ENCODE data around the gene ABHD17C. TPM values are rescaled to one million over a fixed set of nuclear protein-coding genes. Genes with fewer than 3 reads are reported as not detected.

ABHD17C gene
- total and polyA plus RNA-seq, 5 donors from 2014 or later = 0.32 to 1.4 (median 0.85) TPM

DNA sequence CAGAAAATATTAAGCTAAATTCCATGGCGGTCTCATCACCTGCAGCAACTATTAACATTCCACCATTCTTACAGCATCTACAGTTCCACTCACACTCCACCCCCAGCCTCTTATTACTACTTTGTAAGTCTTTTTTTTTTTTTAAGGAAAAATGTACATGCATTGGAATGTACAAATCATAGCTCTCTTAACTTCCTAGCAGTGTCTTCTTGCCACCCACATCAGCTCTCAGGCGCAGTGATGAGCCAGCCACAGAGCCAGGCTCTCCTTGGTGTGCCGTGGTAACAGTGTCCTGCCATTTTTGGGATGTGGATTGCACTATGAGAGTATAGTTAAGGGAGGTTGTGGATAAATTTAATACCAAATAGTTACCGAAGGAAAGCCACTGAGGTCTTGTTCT is 17.8 kb downstream of the ABHD17C start:
- peaks cover 0 to 2% (median 0%) of the 10 kb centered on the region in 4 donors for H3K4me1 Mint-ChIP-seq
- H3K27me3 Mint-ChIP-seq = no peaks in the 10 kb centered on the region
- H3K36me3 ChIP-seq (ENCODE audit: control insufficient read depth, insufficient read depth, low read length) = no peaks in the 10 kb centered on the region
- no peaks in the 10 kb centered on the region for H3K9me3 ChIP-seq (ENCODE audit: control insufficient read depth in 2 of 2, low read length in 2 of 2)
- H3K9me3 Mint-ChIP-seq = no peaks in the 10 kb centered on the region
- ATAC-seq (ENCODE audit: low read depth in 2 of 2) = no peak
- no peak overlapping the region for H3K4me3 ChIP-seq (ENCODE audit: low read depth, low read length)
- no peaks in the 10 kb centered on the region for H3K27me3 ChIP-seq (ENCODE audit: control insufficient read depth, insufficient read depth, low read length)
- no peak for DNase-seq
- H3K27ac ChIP-seq (ENCODE audit: insufficient read depth, low read length, poor library complexity, severe bottlenecking) = no peak overlapping the region
- no peak overlapping the region for H3K27ac Mint-ChIP-seq
- no peaks in the 10 kb centered on the region for H3K4me1 ChIP-seq (ENCODE audit: control insufficient read depth, insufficient read depth, low read length, poor library complexity, severe bottlenecking)
- H3K4me3 Mint-ChIP-seq = peak overlapping the region in 1 of 4 donors; percentile 49
- no peaks in the 10 kb centered on the region for H3K36me3 Mint-ChIP-seq

DNA sequence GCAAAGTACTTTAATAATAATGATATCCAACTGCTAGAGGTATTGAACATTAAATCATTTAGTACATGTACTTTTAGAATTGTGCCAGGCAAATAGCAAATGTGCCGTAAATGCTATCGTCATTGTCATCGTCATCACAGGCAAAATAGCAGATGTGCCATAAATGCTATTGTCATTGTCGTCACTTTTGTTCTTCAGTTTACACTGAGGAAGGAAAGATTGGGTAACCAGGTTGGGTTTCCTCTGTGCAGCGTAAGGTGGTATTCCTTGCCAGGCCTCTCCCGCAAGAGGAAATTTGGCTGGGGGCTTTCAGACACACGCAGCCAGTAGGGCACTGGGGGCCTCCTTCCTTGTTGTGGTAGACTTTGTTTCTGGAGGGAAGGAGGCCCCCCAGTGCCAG is 26.4 kb downstream of the ABHD17C start:
- Histone ChIP-seq H3K9me3 (ENCODE audit: control insufficient read depth in 2 of 2, low read length in 2 of 2) (no peaks in the 10 kb centered on the region), H3K27me3 (ENCODE audit: control insufficient read depth, insufficient read depth, low read length) (no peaks in the 10 kb centered on the region), H3K4me1 (ENCODE audit: control insufficient read depth, insufficient read depth, low read length, poor library complexity, severe bottlenecking) (no peaks in the 10 kb centered on the region), H3K36me3 (ENCODE audit: control insufficient read depth, insufficient read depth, low read length) (no peaks in the 10 kb centered on the region), H3K4me3 (ENCODE audit: low read depth, low read length) (no peak overlapping the region), H3K27ac (ENCODE audit: insufficient read depth, low read length, poor library complexity, severe bottlenecking) (no peak overlapping the region)
- ATAC-seq (ENCODE audit: low read depth in 2 of 2) (no peak), DNase-seq (no peak)
- Mint-ChIP-seq H3K4me3 (no peak overlapping the region), H3K27me3 (no peaks in the 10 kb centered on the region), H3K9me3 (peaks cover 0 to 1% (median 0%) of the 10 kb centered on the region in 7 donors), H3K36me3 (no peaks in the 10 kb centered on the region), H3K27ac (no peak overlapping the region), H3K4me1 (no peaks in the 10 kb centered on the region)

DNA sequence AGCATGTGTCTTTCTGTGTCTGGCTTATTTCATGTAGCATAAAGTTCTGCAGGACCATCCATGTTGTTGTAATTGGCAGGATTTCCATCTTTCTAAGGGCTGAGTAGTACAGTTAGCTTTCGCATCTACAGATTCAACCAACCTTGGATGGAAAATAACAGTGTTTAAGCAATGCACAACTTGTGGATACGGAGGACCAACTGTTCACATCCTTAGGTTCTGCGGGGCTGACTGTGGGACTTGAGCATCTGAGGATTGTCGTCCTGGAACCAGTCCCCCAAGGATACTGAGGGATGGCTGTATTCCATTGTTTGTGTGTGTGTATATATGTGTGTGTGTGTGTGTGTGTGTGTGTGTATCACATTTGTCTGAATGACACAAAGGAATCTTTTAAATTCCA is 27.7 kb downstream of the ABHD17C start:
- Histone ChIP-seq H3K27me3 (ENCODE audit: control insufficient read depth, insufficient read depth, low read length) (no peaks in the 10 kb centered on the region), H3K4me1 (ENCODE audit: control insufficient read depth, insufficient read depth, low read length, poor library complexity, severe bottlenecking) (no peaks in the 10 kb centered on the region), H3K4me3 (ENCODE audit: low read depth, low read length) (no peak overlapping the region), H3K27ac (ENCODE audit: insufficient read depth, low read length, poor library complexity, severe bottlenecking) (no peak overlapping the region), H3K36me3 (ENCODE audit: control insufficient read depth, insufficient read depth, low read length) (no peaks in the 10 kb centered on the region), H3K9me3 (ENCODE audit: control insufficient read depth in 2 of 2, low read length in 2 of 2) (no peaks in the 10 kb centered on the region)
- ATAC-seq (ENCODE audit: low read depth in 2 of 2) (no peak), DNase-seq (no peak)
- Mint-ChIP-seq H3K4me3 (no peak overlapping the region), H3K4me1 (no peaks in the 10 kb centered on the region), H3K9me3 (peaks cover 0 to 4% (median 0%) of the 10 kb centered on the region in 7 donors), H3K27ac (no peak overlapping the region), H3K36me3 (no peaks in the 10 kb centered on the region), H3K27me3 (no peaks in the 10 kb centered on the region)

DNA sequence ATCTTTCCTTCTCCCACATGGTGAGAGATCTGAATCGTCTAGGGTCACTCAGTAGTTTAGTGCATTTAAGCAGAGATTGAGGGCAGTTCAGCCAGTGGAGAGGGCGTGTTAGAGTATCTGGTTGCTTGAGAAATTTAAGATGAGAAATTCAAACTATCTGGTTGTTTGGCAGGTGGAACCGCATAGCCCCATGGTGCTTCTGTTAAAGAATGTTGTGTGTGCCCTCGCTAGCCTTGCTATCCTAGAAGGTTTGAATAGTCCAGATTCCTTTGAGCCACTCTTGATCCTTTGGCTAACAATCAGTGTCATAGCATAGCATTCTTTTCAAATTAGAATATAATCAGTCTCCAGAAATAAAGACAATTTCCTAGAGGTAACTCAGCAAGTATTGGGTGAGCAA is 32.1 kb downstream of the ABHD17C start:
- Histone ChIP-seq H3K4me1 (ENCODE audit: control insufficient read depth, insufficient read depth, low read length, poor library complexity, severe bottlenecking) (no peaks in the 10 kb centered on the region), H3K36me3 (ENCODE audit: control insufficient read depth, insufficient read depth, low read length) (no peaks in the 10 kb centered on the region), H3K27me3 (ENCODE audit: control insufficient read depth, insufficient read depth, low read length) (no peaks in the 10 kb centered on the region), H3K27ac (ENCODE audit: insufficient read depth, low read length, poor library complexity, severe bottlenecking) (no peak overlapping the region), H3K4me3 (ENCODE audit: low read depth, low read length) (no peak overlapping the region), H3K9me3 (ENCODE audit: control insufficient read depth in 2 of 2, low read length in 2 of 2) (no peaks in the 10 kb centered on the region)
- no peaks in the 10 kb centered on the region for H3K4me1 Mint-ChIP-seq
- H3K27me3 Mint-ChIP-seq = no peaks in the 10 kb centered on the region
- no peak overlapping the region for H3K27ac Mint-ChIP-seq
- H3K36me3 Mint-ChIP-seq = no peaks in the 10 kb centered on the region
- no peak for ATAC-seq (ENCODE audit: low read depth in 2 of 2)
- H3K4me3 Mint-ChIP-seq = no peak overlapping the region
- DNase-seq = no peak
- peaks cover 0 to 5% (median 0%) of the 10 kb centered on the region in 7 donors for H3K9me3 Mint-ChIP-seq

DNA sequence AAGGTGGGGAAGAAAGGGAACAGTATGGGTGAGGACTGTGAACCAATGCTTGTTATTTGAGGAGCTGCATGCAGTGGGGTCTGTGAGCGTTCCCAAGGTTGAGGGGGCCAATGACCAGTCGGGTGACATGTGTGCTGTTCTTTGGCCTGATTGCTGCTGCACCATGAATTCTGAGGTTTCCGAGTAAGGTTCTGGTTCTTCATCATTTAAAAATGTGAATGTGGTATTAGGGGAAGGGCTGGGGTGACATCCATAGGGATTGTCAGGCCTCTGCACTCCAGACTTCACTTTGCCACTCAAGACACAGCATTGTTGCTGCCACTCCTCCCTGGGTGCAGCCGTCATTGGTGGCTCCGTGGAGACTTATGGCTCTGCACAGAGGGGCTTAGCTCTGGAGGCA is 32.5 kb downstream of the ABHD17C start:
- Histone ChIP-seq H3K4me3 (ENCODE audit: low read depth, low read length) (no peak overlapping the region), H3K9me3 (ENCODE audit: control insufficient read depth in 2 of 2, low read length in 2 of 2) (no peaks in the 10 kb centered on the region), H3K27ac (ENCODE audit: insufficient read depth, low read length, poor library complexity, severe bottlenecking) (no peak overlapping the region), H3K27me3 (ENCODE audit: control insufficient read depth, insufficient read depth, low read length) (no peaks in the 10 kb centered on the region), H3K36me3 (ENCODE audit: control insufficient read depth, insufficient read depth, low read length) (no peaks in the 10 kb centered on the region), H3K4me1 (ENCODE audit: control insufficient read depth, insufficient read depth, low read length, poor library complexity, severe bottlenecking) (no peaks in the 10 kb centered on the region)
- DNase-seq (no peak), ATAC-seq (ENCODE audit: low read depth in 2 of 2) (no peak)
- Mint-ChIP-seq H3K27me3 (no peaks in the 10 kb centered on the region), H3K4me3 (no peak overlapping the region), H3K4me1 (no peaks in the 10 kb centered on the region), H3K36me3 (no peaks in the 10 kb centered on the region), H3K27ac (peak overlapping the region in 1 of 3 donors; percentile 37), H3K9me3 (peaks cover 0 to 5% (median 0%) of the 10 kb centered on the region in 7 donors)

DNA sequence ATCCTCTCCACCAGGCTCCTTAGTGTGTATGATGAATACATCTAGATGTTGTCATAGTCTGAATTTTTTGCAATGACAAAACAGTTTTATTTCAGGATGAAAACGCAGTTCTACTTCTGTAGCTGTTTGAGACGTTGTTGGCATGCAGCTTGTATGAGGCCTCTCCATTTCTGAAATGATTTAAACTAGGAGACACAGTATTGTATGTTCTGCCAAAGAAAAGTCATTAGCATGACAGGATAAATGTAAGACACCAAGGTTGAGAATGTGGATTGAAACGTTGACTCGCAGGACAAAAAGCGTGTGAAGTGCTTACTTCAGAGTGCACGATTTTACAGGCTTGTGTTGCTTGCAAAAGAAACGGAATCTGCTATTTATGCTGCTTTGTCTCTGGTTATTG is 35.3 kb downstream of the ABHD17C start:
- H3K36me3 Mint-ChIP-seq = no peaks in the 10 kb centered on the region
- DNase-seq = no peak
- no peaks in the 10 kb centered on the region for H3K27me3 Mint-ChIP-seq
- H3K4me3 ChIP-seq (ENCODE audit: low read depth, low read length) = no peak overlapping the region
- no peaks in the 10 kb centered on the region for H3K27me3 ChIP-seq (ENCODE audit: control insufficient read depth, insufficient read depth, low read length)
- no peak for ATAC-seq (ENCODE audit: low read depth in 2 of 2)
- H3K4me3 Mint-ChIP-seq = no peak overlapping the region
- H3K36me3 ChIP-seq (ENCODE audit: control insufficient read depth, insufficient read depth, low read length) = no peaks in the 10 kb centered on the region
- no peaks in the 10 kb centered on the region for H3K4me1 ChIP-seq (ENCODE audit: control insufficient read depth, insufficient read depth, low read length, poor library complexity, severe bottlenecking)
- no peak overlapping the region for H3K27ac ChIP-seq (ENCODE audit: insufficient read depth, low read length, poor library complexity, severe bottlenecking)
- peaks cover 0 to 5% (median 0%) of the 10 kb centered on the region in 7 donors for H3K9me3 Mint-ChIP-seq
- H3K4me1 Mint-ChIP-seq = no peaks in the 10 kb centered on the region
- no peak overlapping the region for H3K27ac Mint-ChIP-seq
- H3K9me3 ChIP-seq (ENCODE audit: control insufficient read depth in 2 of 2, low read length in 2 of 2) = no peaks in the 10 kb centered on the region

DNA sequence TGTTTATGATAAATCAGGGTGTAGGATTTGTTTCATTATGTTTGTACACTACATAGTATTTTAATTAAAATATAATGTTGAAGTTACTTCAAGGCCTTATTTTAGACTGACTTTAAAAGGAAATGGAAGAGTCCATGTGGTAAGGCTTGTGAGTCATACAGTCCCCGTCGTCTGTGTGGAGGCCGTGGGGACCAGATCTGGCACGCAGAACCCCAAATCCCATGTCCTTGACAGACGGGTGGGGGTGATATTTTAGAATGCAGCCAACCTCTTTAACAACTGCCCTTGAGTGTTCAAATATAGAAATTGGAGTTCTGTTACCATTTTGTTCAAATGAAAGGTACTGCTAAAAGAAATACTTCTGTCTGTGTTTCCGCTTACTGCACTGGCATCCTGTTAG is 35.8 kb downstream of the ABHD17C start:
- Histone ChIP-seq H3K4me3 (ENCODE audit: low read depth, low read length) (no peak overlapping the region), H3K36me3 (ENCODE audit: control insufficient read depth, insufficient read depth, low read length) (no peaks in the 10 kb centered on the region), H3K9me3 (ENCODE audit: control insufficient read depth in 2 of 2, low read length in 2 of 2) (no peaks in the 10 kb centered on the region), H3K27ac (ENCODE audit: insufficient read depth, low read length, poor library complexity, severe bottlenecking) (no peak overlapping the region), H3K4me1 (ENCODE audit: control insufficient read depth, insufficient read depth, low read length, poor library complexity, severe bottlenecking) (no peaks in the 10 kb centered on the region), H3K27me3 (ENCODE audit: control insufficient read depth, insufficient read depth, low read length) (no peaks in the 10 kb centered on the region)
- no peaks in the 10 kb centered on the region for H3K36me3 Mint-ChIP-seq
- H3K27ac Mint-ChIP-seq = no peak overlapping the region
- ATAC-seq (ENCODE audit: low read depth in 2 of 2) (no peak), DNase-seq (no peak)
- no peak overlapping the region for H3K4me3 Mint-ChIP-seq
- H3K4me1 Mint-ChIP-seq = no peaks in the 10 kb centered on the region
- H3K9me3 Mint-ChIP-seq = peaks cover 0 to 5% (median 0%) of the 10 kb centered on the region in 7 donors
- no peaks in the 10 kb centered on the region for H3K27me3 Mint-ChIP-seq

DNA sequence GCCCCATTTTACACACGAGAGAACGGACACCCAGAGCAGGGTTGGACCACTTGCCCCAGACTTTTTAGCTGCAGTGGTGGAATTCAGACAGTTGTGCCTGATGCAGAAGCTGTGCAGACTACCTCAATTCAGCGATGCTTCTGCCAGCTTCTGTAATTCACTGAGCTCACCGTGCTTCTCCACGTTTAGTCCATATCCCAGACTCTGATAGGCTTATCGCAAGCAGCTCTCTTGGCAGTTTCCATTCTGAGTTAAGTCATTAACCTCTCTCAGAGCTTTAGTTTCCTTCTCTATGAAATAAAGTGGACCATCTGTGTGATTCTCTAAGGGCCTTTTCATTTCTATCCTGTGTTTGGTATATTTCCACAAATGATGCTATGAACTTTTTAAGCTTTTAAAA is 37.1 kb downstream of the ABHD17C start:
- Histone ChIP-seq H3K27ac (ENCODE audit: insufficient read depth, low read length, poor library complexity, severe bottlenecking) (no peak overlapping the region), H3K4me1 (ENCODE audit: control insufficient read depth, insufficient read depth, low read length, poor library complexity, severe bottlenecking) (no peaks in the 10 kb centered on the region), H3K36me3 (ENCODE audit: control insufficient read depth, insufficient read depth, low read length) (no peaks in the 10 kb centered on the region), H3K9me3 (ENCODE audit: control insufficient read depth in 2 of 2, low read length in 2 of 2) (no peaks in the 10 kb centered on the region), H3K4me3 (ENCODE audit: low read depth, low read length) (no peak overlapping the region), H3K27me3 (ENCODE audit: control insufficient read depth, insufficient read depth, low read length) (no peaks in the 10 kb centered on the region)
- DNase-seq (no peak), ATAC-seq (ENCODE audit: low read depth in 2 of 2) (no peak)
- Mint-ChIP-seq H3K4me3 (no peak overlapping the region), H3K27me3 (no peaks in the 10 kb centered on the region), H3K36me3 (no peaks in the 10 kb centered on the region), H3K9me3 (peaks cover 0 to 5% (median 0%) of the 10 kb centered on the region in 7 donors), H3K27ac (no peak overlapping the region), H3K4me1 (no peaks in the 10 kb centered on the region)
